Thyroid gland (tissue), 4 donors: ENCODE measurements around the gene PMF1.

Experiments used
- POLR2A ChIP-seq, 2 donors: fragments of 450-650 bp; IDR thresholded peaks; one replicate each; pipeline ENCODE4 v1.6.1; 2017; ENCODE audit warnings: antibody characterized with exemption in 2 of 2, mild to moderate bottlenecking in 2 of 2, moderate library complexity in 1 of 2
- TF ChIP-seq, protein P1 (sequence below), 6 experiments: fragments of 200-600 bp in 3 of 6; fragments of 450-650 bp in 3 of 6; sonication (generic) in 3 of 6; IDR thresholded peaks; one replicate each; pipeline ENCODE4 v1.5.1; 2016 to 2019; ENCODE audit warnings: antibody characterized with exemption in 6 of 6, mild to moderate bottlenecking in 2 of 6, inconsistent platforms in 1 of 6, moderate library complexity in 1 of 6

DNA sequence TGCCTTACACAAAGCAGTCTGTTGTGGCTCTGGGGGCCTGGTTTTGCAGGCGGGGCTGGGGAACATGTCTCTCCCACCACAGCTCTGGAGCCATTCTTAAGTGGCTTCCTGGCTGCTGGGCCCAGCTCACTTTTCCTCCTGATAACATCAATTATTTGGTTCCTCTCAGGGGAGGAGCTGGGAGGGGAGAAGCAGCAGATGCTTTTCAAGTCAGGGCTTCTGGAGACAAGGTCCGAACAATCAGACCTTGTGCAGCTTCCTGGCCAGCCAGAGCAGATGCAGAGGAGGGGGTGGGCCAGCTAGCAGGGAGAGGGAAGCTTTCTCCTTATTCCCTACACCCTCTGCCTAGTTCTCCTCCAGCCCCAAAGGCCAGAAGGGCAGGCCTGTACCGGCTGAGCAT, 38.7 kb downstream of the PMF1 start:
- TF ChIP-seq, protein P1, sequence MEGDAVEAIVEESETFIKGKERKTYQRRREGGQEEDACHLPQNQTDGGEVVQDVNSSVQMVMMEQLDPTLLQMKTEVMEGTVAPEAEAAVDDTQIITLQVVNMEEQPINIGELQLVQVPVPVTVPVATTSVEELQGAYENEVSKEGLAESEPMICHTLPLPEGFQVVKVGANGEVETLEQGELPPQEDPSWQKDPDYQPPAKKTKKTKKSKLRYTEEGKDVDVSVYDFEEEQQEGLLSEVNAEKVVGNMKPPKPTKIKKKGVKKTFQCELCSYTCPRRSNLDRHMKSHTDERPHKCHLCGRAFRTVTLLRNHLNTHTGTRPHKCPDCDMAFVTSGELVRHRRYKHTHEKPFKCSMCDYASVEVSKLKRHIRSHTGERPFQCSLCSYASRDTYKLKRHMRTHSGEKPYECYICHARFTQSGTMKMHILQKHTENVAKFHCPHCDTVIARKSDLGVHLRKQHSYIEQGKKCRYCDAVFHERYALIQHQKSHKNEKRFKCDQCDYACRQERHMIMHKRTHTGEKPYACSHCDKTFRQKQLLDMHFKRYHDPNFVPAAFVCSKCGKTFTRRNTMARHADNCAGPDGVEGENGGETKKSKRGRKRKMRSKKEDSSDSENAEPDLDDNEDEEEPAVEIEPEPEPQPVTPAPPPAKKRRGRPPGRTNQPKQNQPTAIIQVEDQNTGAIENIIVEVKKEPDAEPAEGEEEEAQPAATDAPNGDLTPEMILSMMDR (IDR thresholded peaks at IDR 0.05), result no peak
- no peak for TF ChIP-seq POLR2A (IDR thresholded peaks at IDR 0.05)
